SK-N-SH treated with all-trans-retinoic acid at 6 μM for 48 hours (cell line): ENCODE measurements around the gene P2RX5.

Experiments
- ATAC-seq: fragments of 200-7000 bp; cut with Tn5 transposase; 3 replicates; pipeline ENCODE4 v1.9.1; 2020; ENCODE audit warnings: mild to moderate bottlenecking, moderate library complexity
- ARNTL ChIP-seq: fragments of 450-650 bp; formaldehyde crosslinking; IDR thresholded peaks from 2 replicates; pipeline ENCODE4 v1.5.0; 2020; ENCODE audit warnings: low read depth, mild to moderate bottlenecking, moderate library complexity, borderline replicate concordance
- BACH2 ChIP-seq: fragments of 250-450 bp; sonication (Bioruptor Pico); IDR thresholded peaks from 2 replicates; pipeline ENCODE4 v1.9.0; 2021; ENCODE audit warnings: mild to moderate bottlenecking, borderline replicate concordance
- CREB5 ChIP-seq: fragments of 250-450 bp; sonication (Bioruptor Pico); IDR thresholded peaks from 2 replicates; pipeline ENCODE4 v1.5.1; 2020; ENCODE audit warnings: low read depth, mild to moderate bottlenecking, moderate library complexity
- CSDC2 ChIP-seq: fragments of 250-450 bp; sonication (Bioruptor Pico); IDR thresholded peaks from 2 replicates; pipeline ENCODE4 v1.5.0; 2020; ENCODE audit warnings: mild to moderate bottlenecking, moderate library complexity
- ESRRG ChIP-seq: fragments of 250-450 bp; sonication (Bioruptor Pico); IDR thresholded peaks from 2 replicates; pipeline ENCODE4 v1.6.1; 2021; ENCODE audit warnings: mild to moderate bottlenecking
- GLIS3 ChIP-seq: fragments of 250-450 bp; sonication (Bioruptor Pico); IDR thresholded peaks from 2 replicates; pipeline ENCODE4 v1.5.0; 2020; ENCODE audit warnings: mild to moderate bottlenecking, moderate library complexity
- OSR1 ChIP-seq: fragments of 250-450 bp; sonication (Bioruptor Pico); IDR thresholded peaks from 2 replicates; pipeline ENCODE4 v1.8.0; 2022; ENCODE audit warnings: moderate library complexity, mild to moderate bottlenecking, inconsistent platforms
- POU6F1 ChIP-seq: fragments of 250-450 bp; sonication (Bioruptor Pico); IDR thresholded peaks from 2 replicates; pipeline ENCODE4 v1.8.0; 2021; ENCODE audit warnings: low read depth, mild to moderate bottlenecking, moderate library complexity, borderline replicate concordance
- PPARA ChIP-seq: fragments of 250-450 bp; sonication (Bioruptor Pico); IDR thresholded peaks from 2 replicates; pipeline ENCODE4 v1.5.0; 2020; ENCODE audit warnings: mild to moderate bottlenecking, borderline replicate concordance
- RARB ChIP-seq: fragments of 250-450 bp; sonication (Bioruptor Pico); IDR thresholded peaks from 2 replicates; pipeline ENCODE4 v1.8.0; 2021; ENCODE audit warnings: mild to moderate bottlenecking, moderate library complexity
- SNAI2 ChIP-seq: fragments of 250-450 bp; sonication (Bioruptor Pico); IDR thresholded peaks from 2 replicates; pipeline ENCODE4 v1.5.0; 2020; ENCODE audit warnings: mild to moderate bottlenecking, moderate library complexity
- TCF4 ChIP-seq: fragments of 250-450 bp; sonication (Bioruptor Pico); IDR thresholded peaks from 2 replicates; pipeline ENCODE4 v1.8.0; 2021; ENCODE audit warnings: mild to moderate bottlenecking, moderate library complexity, borderline replicate concordance
- TOX ChIP-seq: fragments of 250-450 bp; sonication (Bioruptor Pico); IDR thresholded peaks from 2 replicates; pipeline ENCODE4 v1.8.0; 2021; ENCODE audit warnings: mild to moderate bottlenecking, moderate library complexity, borderline replicate concordance
- TSHZ2 ChIP-seq: fragments of 250-450 bp; sonication (Bioruptor Pico); IDR thresholded peaks from 2 replicates; pipeline ENCODE4 v1.5.0; 2020; ENCODE audit warnings: mild to moderate bottlenecking, moderate library complexity
- ZFP3 ChIP-seq: fragments of 250-450 bp; sonication (Bioruptor Pico); IDR thresholded peaks from 2 replicates; pipeline ENCODE4 v1.5.0; 2020; ENCODE audit warnings: mild to moderate bottlenecking, moderate library complexity
- ZFP30 ChIP-seq: fragments of 450-650 bp; formaldehyde crosslinking; IDR thresholded peaks from 2 replicates; pipeline ENCODE4 v1.5.0; 2022; ENCODE audit warnings: mild to moderate bottlenecking, moderate library complexity
- ZNF70 ChIP-seq: fragments of 450-650 bp; formaldehyde crosslinking; IDR thresholded peaks from 2 replicates; pipeline ENCODE4 v1.5.0; 2020; ENCODE audit warnings: mild to moderate bottlenecking, moderate library complexity
- ZNF8 ChIP-seq: fragments of 450-650 bp; formaldehyde crosslinking; IDR thresholded peaks from 2 replicates; pipeline ENCODE4 v1.5.0; 2020; ENCODE audit warnings: mild to moderate bottlenecking, moderate library complexity

The P2RX5 gene

GRCh38 chr17:3698139-3698538 is 2.2 kb upstream of the P2RX5 start (continued):
- TF ChIP-seq CREB5 (CRISPR knock-in tag) (no peak), TCF4 (CRISPR knock-in tag) (no peak), ZNF8 (CRISPR knock-in tag) (no peak), ZFP30 (CRISPR knock-in tag) (no peak), POU6F1 (CRISPR knock-in tag) (no peak), ARNTL (CRISPR knock-in tag) (no peak), GLIS3 (no peak)

- no peak for ATAC-seq
- no peak for TF ChIP-seq GLIS3
- TF ChIP-seq CREB5 (CRISPR knock-in tag), result no peak
- no peak for TF ChIP-seq PPARA (CRISPR knock-in tag)
- no peak for TF ChIP-seq TCF4 (CRISPR knock-in tag)
- TF ChIP-seq ZFP3, result no peak
- TF ChIP-seq ARNTL (CRISPR knock-in tag), result no peak
- TF ChIP-seq TOX (CRISPR knock-in tag), result no peak
- no peak for TF ChIP-seq CSDC2 (CRISPR knock-in tag)
- TF ChIP-seq ZNF70 (CRISPR knock-in tag), result no peak
- TF ChIP-seq, all 23 proteins: peak for 0
Measured at GRCh38 chr17:3697103-3697476, 1.1 kb upstream of the P2RX5 start.

- ATAC-seq, result peak; percentile 34
- TF ChIP-seq CSDC2 (CRISPR knock-in tag), result no peak
- no peak for TF ChIP-seq ZNF8 (CRISPR knock-in tag)
- no peak for TF ChIP-seq OSR1 (CRISPR knock-in tag)
- TF ChIP-seq SNAI2 (CRISPR knock-in tag), result no peak
- no peak for TF ChIP-seq GLIS3
- no peak for TF ChIP-seq RARB (CRISPR knock-in tag)
Measured at GRCh38 chr17:3695129-3695722, 729 bp downstream of the P2RX5 start.

GRCh38 chr17:3693829-3694231 is 2.1 kb downstream of the P2RX5 start:
- ATAC-seq, result no peak
- TF ChIP-seq ZNF70 (CRISPR knock-in tag), result no peak
- TF ChIP-seq TOX (CRISPR knock-in tag), result no peak
- no peak for TF ChIP-seq BACH2 (CRISPR knock-in tag)
- TF ChIP-seq RARB (CRISPR knock-in tag), result no peak
- TF ChIP-seq OSR1 (CRISPR knock-in tag), result no peak
- no peak for TF ChIP-seq CREB5 (CRISPR knock-in tag)
- TF ChIP-seq ESRRG (CRISPR knock-in tag), result no peak
- no peak for TF ChIP-seq TCF4 (CRISPR knock-in tag)
- TF ChIP-seq TSHZ2 (CRISPR knock-in tag), result no peak
